ENCODE results near the gene MGARP. TPM values are rescaled to one million over a fixed set of nuclear protein-coding genes. Genes with fewer than 3 reads are reported as not detected.

The MGARP gene
- total RNA-seq, 1 donor from 2014 or later, result 2.2 TPM

DNA sequence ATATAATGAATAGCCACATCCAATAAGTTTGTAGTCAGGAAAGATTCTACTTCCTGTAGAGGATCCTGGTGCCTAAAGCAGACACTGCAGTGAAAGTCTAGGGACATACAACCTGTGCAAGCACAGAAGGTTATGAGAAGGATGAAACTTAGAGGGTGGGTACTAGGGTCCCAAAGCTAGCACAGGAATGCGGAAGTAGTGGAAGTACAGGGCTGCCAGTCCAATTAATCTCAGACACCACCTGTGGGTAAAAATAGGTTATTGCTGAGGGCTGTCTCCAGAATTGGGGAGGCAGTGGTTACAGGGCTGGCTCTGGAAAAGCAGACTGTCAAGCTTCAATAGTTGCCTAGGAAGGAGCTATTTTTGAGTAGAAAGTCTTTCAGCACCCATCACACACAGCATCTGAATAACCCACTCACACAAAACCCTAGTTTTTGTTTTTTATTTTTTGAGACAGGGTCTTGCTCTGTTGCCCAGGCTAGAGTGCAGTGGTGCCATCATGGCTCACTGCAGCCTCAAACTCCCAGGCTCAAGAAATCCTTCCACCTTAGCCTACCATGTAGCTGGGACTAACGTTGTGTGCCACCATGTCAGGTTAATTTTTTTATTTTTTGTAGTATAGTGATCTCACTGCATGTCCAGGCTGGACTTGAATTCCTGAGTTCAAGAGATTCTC is 52.2 kb downstream of the MGARP start:
- H3K4me3 ChIP-seq, result no peak overlapping the region
- no peak for DNase-seq (ENCODE audit: extremely low spot score in 2 of 2)
- TF ChIP-seq POLR2A (IDR thresholded peaks at IDR 0.05), result no peak
- no peak for TF ChIP-seq POLR2AphosphoS5 (IDR thresholded peaks at IDR 0.05; ENCODE audit: insufficient read depth in 1 of 2, low read depth in 1 of 2)
- TF ChIP-seq, protein P1, sequence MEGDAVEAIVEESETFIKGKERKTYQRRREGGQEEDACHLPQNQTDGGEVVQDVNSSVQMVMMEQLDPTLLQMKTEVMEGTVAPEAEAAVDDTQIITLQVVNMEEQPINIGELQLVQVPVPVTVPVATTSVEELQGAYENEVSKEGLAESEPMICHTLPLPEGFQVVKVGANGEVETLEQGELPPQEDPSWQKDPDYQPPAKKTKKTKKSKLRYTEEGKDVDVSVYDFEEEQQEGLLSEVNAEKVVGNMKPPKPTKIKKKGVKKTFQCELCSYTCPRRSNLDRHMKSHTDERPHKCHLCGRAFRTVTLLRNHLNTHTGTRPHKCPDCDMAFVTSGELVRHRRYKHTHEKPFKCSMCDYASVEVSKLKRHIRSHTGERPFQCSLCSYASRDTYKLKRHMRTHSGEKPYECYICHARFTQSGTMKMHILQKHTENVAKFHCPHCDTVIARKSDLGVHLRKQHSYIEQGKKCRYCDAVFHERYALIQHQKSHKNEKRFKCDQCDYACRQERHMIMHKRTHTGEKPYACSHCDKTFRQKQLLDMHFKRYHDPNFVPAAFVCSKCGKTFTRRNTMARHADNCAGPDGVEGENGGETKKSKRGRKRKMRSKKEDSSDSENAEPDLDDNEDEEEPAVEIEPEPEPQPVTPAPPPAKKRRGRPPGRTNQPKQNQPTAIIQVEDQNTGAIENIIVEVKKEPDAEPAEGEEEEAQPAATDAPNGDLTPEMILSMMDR (IDR thresholded peaks at IDR 0.05), result no peak
- H3K27me3 ChIP-seq, result no peaks in the 10 kb centered on the region
- intact Hi-C loops (cut with DNase I), result loop anchor here (10.0 kb wide), 1 partner anchor 67 kb away; no protein-coding TSS in a partner anchor
- H3K9me3 ChIP-seq, result no peaks in the 10 kb centered on the region
- H3K27ac ChIP-seq, result no peak overlapping the region
- no peaks in the 10 kb centered on the region for H3K36me3 ChIP-seq
- no peaks in the 10 kb centered on the region for H3K4me1 ChIP-seq

DNA sequence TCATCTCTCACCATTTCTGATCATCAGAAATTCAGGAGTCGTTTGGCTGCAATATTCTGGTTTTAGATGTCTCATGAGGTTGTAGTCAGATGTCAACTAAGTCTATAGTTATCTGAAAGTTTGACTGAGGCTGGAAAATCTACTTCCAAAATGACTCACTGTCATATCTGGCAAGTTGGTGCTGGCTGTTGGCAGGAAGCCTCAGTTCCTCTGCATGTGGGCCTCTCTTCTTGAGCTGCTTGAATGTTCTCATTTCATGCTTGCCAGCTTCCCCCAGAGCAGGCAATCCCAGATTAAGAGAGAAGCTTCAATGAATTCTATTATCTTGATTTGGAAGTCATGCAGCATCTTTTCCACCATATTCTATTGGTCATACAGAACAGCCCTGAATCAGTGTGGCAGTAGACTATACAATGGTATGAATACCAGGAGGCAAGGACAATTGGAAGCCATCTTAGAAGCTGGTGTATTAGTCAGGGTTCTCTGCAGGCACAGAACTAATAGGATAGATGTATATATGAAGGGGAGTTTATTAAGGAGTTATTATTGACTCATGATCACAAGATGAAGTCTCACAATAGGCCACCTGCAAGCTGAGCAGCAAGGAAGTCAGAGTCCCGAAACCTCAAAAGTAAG is 56.2 kb downstream of the MGARP start:
- no peak for TF ChIP-seq POLR2AphosphoS5 (IDR thresholded peaks at IDR 0.05; ENCODE audit: insufficient read depth in 1 of 2, low read depth in 1 of 2)
- TF ChIP-seq, protein P1 (IDR thresholded peaks at IDR 0.05), result no peak
- no peak for TF ChIP-seq POLR2A (IDR thresholded peaks at IDR 0.05)
- Histone ChIP-seq H3K4me1 (no peaks in the 10 kb centered on the region), H3K9me3 (no peaks in the 10 kb centered on the region), H3K27me3 (no peaks in the 10 kb centered on the region), H3K36me3 (no peaks in the 10 kb centered on the region), H3K4me3 (no peak overlapping the region), H3K27ac (no peak overlapping the region)
- no peak for DNase-seq (ENCODE audit: extremely low spot score in 2 of 2)
- intact Hi-C loops (cut with DNase I), result loop anchor here (10.0 kb wide), 1 partner anchor 71 kb away; no protein-coding TSS in a partner anchor

DNA sequence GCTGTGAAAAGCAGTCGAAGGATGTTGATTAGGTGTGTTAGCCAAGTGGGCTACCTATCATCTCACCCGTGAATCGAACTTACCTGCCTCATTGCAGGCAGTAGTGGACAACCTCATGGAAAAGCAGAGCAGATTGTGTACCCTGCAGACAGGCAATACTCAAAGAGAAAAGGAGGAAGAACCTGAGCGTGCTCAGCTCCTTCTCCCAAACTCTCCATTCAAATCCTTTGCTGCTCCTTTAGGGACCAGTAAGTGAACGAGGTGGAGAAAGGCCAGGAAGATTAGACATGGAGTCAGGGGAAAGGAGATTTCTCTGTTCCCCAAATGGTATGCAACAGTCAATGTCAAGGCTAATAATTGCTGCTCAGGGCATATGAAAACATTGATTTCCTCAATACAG is 57.8 kb downstream of the MGARP start:
- H3K36me3 ChIP-seq, result no peaks in the 10 kb centered on the region
- TF ChIP-seq POLR2AphosphoS5 (IDR thresholded peaks at IDR 0.05; ENCODE audit: insufficient read depth in 1 of 2, low read depth in 1 of 2) (no peak), POLR2A (IDR thresholded peaks at IDR 0.05) (no peak)
- TF ChIP-seq, protein P1 (IDR thresholded peaks at IDR 0.05), result no peak
- intact Hi-C loops (cut with DNase I), result loop anchor here (10.0 kb wide), 1 partner anchor 73 kb away; no protein-coding TSS in a partner anchor
- no peak overlapping the region for H3K27ac ChIP-seq
- no peaks in the 10 kb centered on the region for H3K4me1 ChIP-seq
- no peaks in the 10 kb centered on the region for H3K9me3 ChIP-seq
- DNase-seq (ENCODE audit: extremely low spot score in 2 of 2), result no peak
- H3K4me3 ChIP-seq, result no peak overlapping the region
- no peaks in the 10 kb centered on the region for H3K27me3 ChIP-seq

DNA sequence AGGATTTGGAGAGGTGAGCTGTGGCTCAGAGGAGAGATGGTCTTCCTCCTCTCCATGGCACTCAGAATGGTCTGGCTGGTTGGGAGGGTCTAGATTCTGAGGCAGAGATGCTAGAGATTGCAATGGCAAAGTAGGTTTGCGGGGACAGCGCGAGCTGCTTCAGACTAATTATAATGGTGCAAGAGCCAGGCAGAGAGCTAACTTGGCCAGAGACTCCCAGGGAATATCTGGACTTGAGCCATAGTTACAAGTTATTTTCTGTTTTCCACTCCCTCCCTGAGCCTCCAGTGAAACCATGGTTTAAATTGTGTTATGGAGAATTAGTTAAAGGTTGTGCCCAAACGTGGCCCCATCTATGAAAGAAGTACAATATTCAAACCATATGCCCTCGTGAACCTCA is 58.3 kb downstream of the MGARP start:
- no peaks in the 10 kb centered on the region for H3K36me3 ChIP-seq
- intact Hi-C loops (cut with DNase I), result loop anchor here (10.0 kb wide), 1 partner anchor 73 kb away; no protein-coding TSS in a partner anchor
- no peaks in the 10 kb centered on the region for H3K27me3 ChIP-seq
- H3K4me3 ChIP-seq, result no peak overlapping the region
- no peaks in the 10 kb centered on the region for H3K9me3 ChIP-seq
- no peak for DNase-seq (ENCODE audit: extremely low spot score in 2 of 2)
- no peak overlapping the region for H3K27ac ChIP-seq
- TF ChIP-seq, protein P1 (IDR thresholded peaks at IDR 0.05), result no peak
- TF ChIP-seq POLR2AphosphoS5 (IDR thresholded peaks at IDR 0.05; ENCODE audit: insufficient read depth in 1 of 2, low read depth in 1 of 2) (no peak), POLR2A (IDR thresholded peaks at IDR 0.05) (no peak)
- no peaks in the 10 kb centered on the region for H3K4me1 ChIP-seq

Data from vagina (tissue), 2 donors.